Activated B cell treated with CpG ODN at 0.5 μM for 24 hours (primary cell): ENCODE data around the gene TMEM212. TPM values are rescaled to one million over a fixed set of nuclear protein-coding genes. Genes with fewer than 3 reads are reported as not detected.

ENCODE experiments used
- ATAC-seq: fragments of 200-7000 bp; cut with Tn5 transposase; one replicate; pipeline ENCODE4 v1.10.0; 2021; ENCODE audit warnings: low read depth, mild to moderate bottlenecking, moderate library complexity
- CTCF ChIA-PET: fragments of 350-600 bp; sonication (Branson Sonifier 250); formaldehyde crosslinking; loops from one replicate; lab custom pipeline; 2021; ENCODE audit warnings: antibody characterized with exemption; lab: Charles Lee
- POLR2A ChIA-PET: fragments of 350-600 bp; sonication (Branson Sonifier 250); formaldehyde crosslinking; loops from one replicate; lab custom pipeline; 2021; ENCODE audit warnings: antibody characterized with exemption; lab: Charles Lee
- DNase-seq: peaks from one replicate; pipeline ENCODE4 v3.0.0; 2022
- H3K27ac Mint-ChIP-seq: one replicate; pipeline ENCODE4 v1.8.0; 2020; ENCODE audit warnings: mixed read lengths
- H3K27me3 Mint-ChIP-seq: one replicate; pipeline ENCODE4 v1.8.0; 2021; ENCODE audit warnings: mixed read lengths
- H3K36me3 Mint-ChIP-seq: one replicate; pipeline ENCODE4 v1.8.0; 2021; ENCODE audit warnings: low read depth, mixed read lengths
- H3K4me1 Mint-ChIP-seq: one replicate; pipeline ENCODE4 v1.8.0; 2021; ENCODE audit warnings: mixed read lengths
- H3K4me3 Mint-ChIP-seq: one replicate; pipeline ENCODE4 v1.8.0; 2020; ENCODE audit warnings: mild to moderate bottlenecking, mixed read lengths
- H3K9me3 Mint-ChIP-seq: one replicate; pipeline ENCODE4 v1.8.0; 2020; ENCODE audit warnings: mixed read lengths
- CTCF ChIP-seq: fragments of 200-600 bp; IDR thresholded peaks from one replicate; pipeline ENCODE4 v1.8.0; 2022; ENCODE audit warnings: antibody characterized with exemption, mild to moderate bottlenecking
- intact Hi-C: fragments of 100-400 bp; cut with micrococcal nuclease; formaldehyde crosslinking; loops from one replicate; pipeline ENCODE4 v1.15.1; 2024
- total RNA-seq: library from RNA; stranded (reverse); gene quantifications from 2 replicates; pipeline ENCODE4 v1.2.3, GENCODE V29; 2022

TMEM212 gene
- total RNA-seq, 1 donor from 2014 or later: not detected

DNA sequence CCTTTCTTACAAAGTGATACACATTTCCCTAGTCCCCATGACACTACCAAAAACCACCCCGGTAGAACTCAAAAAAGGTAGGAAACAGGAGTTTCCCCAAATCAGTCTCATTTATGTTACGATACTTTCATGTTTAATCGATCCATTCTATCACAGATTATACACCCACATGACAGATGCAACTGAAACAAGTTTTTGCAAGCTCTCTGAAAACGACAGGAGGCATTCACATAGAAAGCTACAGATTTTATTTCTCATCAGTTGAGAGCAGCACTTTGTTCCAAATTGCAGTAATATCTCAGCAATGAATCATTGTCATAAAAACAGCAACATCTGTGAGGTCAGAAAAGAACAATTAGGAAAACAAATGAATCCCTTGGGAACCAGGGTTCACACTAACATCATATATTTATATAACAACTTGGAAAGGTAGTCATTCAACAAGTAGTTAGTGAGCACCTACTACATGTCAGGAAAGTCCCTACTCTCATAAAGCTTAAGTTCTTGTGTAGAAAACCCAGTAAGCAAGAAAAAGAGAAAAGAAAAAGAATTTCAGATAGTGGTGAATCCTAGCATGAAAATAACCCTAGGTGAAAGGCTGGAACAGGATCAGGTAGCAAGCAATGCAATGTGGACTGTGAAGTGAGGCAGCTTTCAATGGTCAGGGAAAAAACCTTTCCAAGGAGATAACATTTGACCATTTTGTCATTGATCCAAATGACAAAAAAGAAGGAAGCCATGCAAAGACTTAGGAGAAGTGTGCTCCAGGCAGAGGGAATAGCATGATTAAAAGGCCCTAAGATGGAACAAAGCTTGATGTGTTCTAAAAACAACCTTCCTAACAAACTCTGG, 41.2 kb upstream of the TMEM212 start:
- no peak overlapping the region for H3K27ac Mint-ChIP-seq
- TF ChIP-seq CTCF: no peak

GRCh38 chr3:171802590-171802956, 40.6 kb upstream of the TMEM212 start:
- no peaks in the 10 kb centered on the region for H3K9me3 Mint-ChIP-seq
- POLR2A ChIA-PET: no interaction called here
- H3K4me1 Mint-ChIP-seq: no peaks in the 10 kb centered on the region
- no peak overlapping the region for H3K4me3 Mint-ChIP-seq
- ATAC-seq: no peak
- DNase-seq: no peak
- no peak overlapping the region for H3K27ac Mint-ChIP-seq
- intact Hi-C loops: no loop called here
- TF ChIP-seq CTCF: no peak
- no peaks in the 10 kb centered on the region for H3K36me3 Mint-ChIP-seq
- peaks cover 10% of the 10 kb centered on the region for H3K27me3 Mint-ChIP-seq
- CTCF ChIA-PET: no interaction called here

More for the DNA sequence above, 41.2 kb upstream of the TMEM212 start:
- POLR2A ChIA-PET: no interaction called here
- CTCF ChIA-PET: no interaction called here
- Mint-ChIP-seq H3K4me3 (no peak overlapping the region), H3K4me1 (no peaks in the 10 kb centered on the region), H3K9me3 (no peaks in the 10 kb centered on the region), H3K36me3 (no peaks in the 10 kb centered on the region), H3K27me3 (peaks cover 7% of the 10 kb centered on the region)
- DNase-seq (no peak), ATAC-seq (no peak)
- intact Hi-C loops: no loop called here

GRCh38 chr3:171803044-171803443, 40.1 kb upstream of the TMEM212 start:
- Mint-ChIP-seq H3K4me1 (no peaks in the 10 kb centered on the region), H3K27ac (no peak overlapping the region), H3K27me3 (peaks cover 13% of the 10 kb centered on the region), H3K36me3 (no peaks in the 10 kb centered on the region), H3K9me3 (no peaks in the 10 kb centered on the region), H3K4me3 (no peak overlapping the region)
- DNase-seq (no peak), ATAC-seq (no peak)
- TF ChIP-seq CTCF: no peak
- POLR2A ChIA-PET: no interaction called here
- CTCF ChIA-PET: no interaction called here
- intact Hi-C loops: no loop called here

DNA sequence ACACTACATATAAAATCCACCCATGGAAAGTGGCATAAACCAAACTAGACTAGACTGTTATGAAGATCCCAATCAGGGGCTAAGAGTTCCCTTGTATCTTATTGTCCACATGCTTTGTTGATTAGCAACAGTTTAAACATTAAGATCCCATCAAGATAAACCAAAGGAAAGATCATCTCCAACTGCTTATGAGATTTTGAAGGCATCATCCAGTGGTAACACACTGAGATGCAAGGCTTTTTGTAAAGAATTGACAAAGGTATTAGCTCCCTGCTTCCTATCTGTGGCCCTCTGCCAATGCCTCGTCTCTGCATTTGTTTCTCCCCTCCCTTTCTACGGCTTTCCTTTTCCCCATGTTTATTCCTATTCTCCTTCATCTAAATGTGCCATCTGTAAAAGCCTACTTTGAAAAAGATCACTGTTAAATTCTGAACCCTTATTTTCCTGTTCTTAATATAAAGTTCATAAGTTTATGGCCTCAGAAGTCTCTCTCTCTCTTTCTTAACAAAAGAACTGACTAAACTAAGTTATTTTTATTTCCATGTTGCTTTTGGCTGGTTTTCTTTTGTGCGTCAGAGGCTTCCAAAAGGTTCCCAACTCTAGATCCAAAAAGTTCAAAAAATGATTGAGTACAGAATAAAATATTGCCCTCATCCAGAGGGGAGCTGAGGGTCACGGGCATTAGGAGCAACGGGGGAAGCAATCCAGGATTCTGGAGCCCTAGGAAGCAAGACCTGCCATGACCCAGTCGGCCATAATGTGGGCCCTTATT, 38.3 kb upstream of the TMEM212 start:
- H3K27ac Mint-ChIP-seq: no peak overlapping the region
- H3K4me1 Mint-ChIP-seq: peaks cover 8% of the 10 kb centered on the region
- H3K9me3 Mint-ChIP-seq: no peaks in the 10 kb centered on the region
- H3K27me3 Mint-ChIP-seq: peaks cover 22% of the 10 kb centered on the region
- H3K36me3 Mint-ChIP-seq: no peaks in the 10 kb centered on the region
- DNase-seq (no peak), ATAC-seq (no peak)
- CTCF ChIA-PET: no interaction called here
- intact Hi-C loops: no loop called here
- no peak for TF ChIP-seq CTCF
- POLR2A ChIA-PET: no interaction called here
- H3K4me3 Mint-ChIP-seq: no peak overlapping the region

GRCh38 chr3:171805687-171806086, 37.5 kb upstream of the TMEM212 start:
- no peak overlapping the region for H3K27ac Mint-ChIP-seq
- H3K4me3 Mint-ChIP-seq: no peak overlapping the region
- H3K36me3 Mint-ChIP-seq: no peaks in the 10 kb centered on the region
- TF ChIP-seq CTCF: no peak
- peaks cover 26% of the 10 kb centered on the region for H3K27me3 Mint-ChIP-seq
- peaks cover 13% of the 10 kb centered on the region for H3K4me1 Mint-ChIP-seq
- no peaks in the 10 kb centered on the region for H3K9me3 Mint-ChIP-seq
- ATAC-seq (no peak), DNase-seq (no peak)
- intact Hi-C loops: no loop called here
- ChIA-PET POLR2A (no interaction called here), CTCF (no interaction called here)
